Ascending aorta (tissue), 2 donors: ENCODE results near the gene ESPNL. TPM values are rescaled to one million over a fixed set of nuclear protein-coding genes. Genes with fewer than 3 reads are reported as not detected.

Experiments
- DNase-seq, 2 donors: peaks; one replicate each; pipeline ENCODE4 v3.0.0-alpha.2; 2019; ENCODE audit warnings: low spot score in 2 of 2
- H3K27ac ChIP-seq, 2 donors: fragments of 200-600 bp; sonication (generic); one replicate each; pipeline ENCODE4 v1.5.1; 2016 to 2017; ENCODE audit warnings: mild to moderate bottlenecking in 1 of 2
- H3K27me3 ChIP-seq: fragments of 200-600 bp; sonication (generic); one replicate; pipeline ENCODE4 v1.5.1; 2017
- H3K36me3 ChIP-seq, 2 donors: fragments of 200-600 bp; sonication (generic); one replicate each; pipeline ENCODE4 v1.5.1; 2016
- H3K4me1 ChIP-seq, 2 donors: fragments of 200-600 bp; sonication (generic); one replicate each; pipeline ENCODE4 v1.5.1; 2016 to 2017; ENCODE audit warnings: mild to moderate bottlenecking in 1 of 2
- H3K4me3 ChIP-seq, 2 donors: fragments of 200-600 bp; sonication (generic); one replicate each; pipeline ENCODE4 v1.5.1; 2016 to 2017; ENCODE audit warnings: mild to moderate bottlenecking in 1 of 2
- H3K9me3 ChIP-seq, 2 donors: fragments of 200-600 bp; sonication (generic); one replicate each; pipeline ENCODE4 v1.5.1; 2016
- CTCF ChIP-seq, 3 experiments: fragments of 200-600 bp in 2 of 3; fragments of 450-650 bp in 1 of 3; sonication (generic) in 2 of 3; IDR thresholded peaks; one replicate each; pipeline ENCODE4 v1.5.1; 2016 to 2019; ENCODE audit warnings: antibody characterized with exemption in 3 of 3, mild to moderate bottlenecking in 1 of 3, moderate library complexity in 1 of 3
- intact Hi-C: fragments of 100-400 bp; cut with DNase I; formaldehyde crosslinking; loops from one replicate; pipeline ENCODE4 v1.15.1; 2023
- total RNA-seq: library from RNA; depleted of rRNA; stranded (reverse); fragments of >200 nt; gene quantifications from one replicate; pipeline ENCODE4 v1.1.0, GENCODE V29; 2016

The ESPNL gene
- total RNA-seq, 1 donor from 2014 or later = not detected

- Histone ChIP-seq H3K9me3 (no peaks in the 10 kb centered on the region), H3K27me3 (no peaks in the 10 kb centered on the region), H3K36me3 (peaks cover 0 to 9% of the 10 kb centered on the region in 2 donors), H3K27ac (peak overlapping the region; percentile 75 to 80), H3K4me3 (peak overlapping the region in 1 of 2 donors; percentile 65), H3K4me1 (peaks cover 12 to 42% of the 10 kb centered on the region in 2 donors)
- intact Hi-C loops = loop anchor here (2.0 kb wide), 2 partner anchors 65 to 77 kb away; partner anchors contain the start of genes ILKAP and SCLY
- no peak for TF ChIP-seq CTCF (IDR thresholded peaks at IDR 0.05)
- no peak for DNase-seq
These were observed 37.7 kb downstream of the ESPNL start for GRCh38 chr2:238137885-238138284.

GRCh38 chr2:238138331-238139195 lies 38.4 kb downstream of the ESPNL start, which contains the start of gene KLHL30:
Gene KLHL30, plus strand, starts transcription at chr2:238138668. Its CDS starts 2,087 bp downstream, at chr2:238140755.
- intact Hi-C loops = loop anchor here (2.0 kb wide), 2 partner anchors 64 to 78 kb away; partner anchors contain the start of genes ILKAP and SCLY
- DNase-seq = peak; percentile 51 to 88

GRCh38 chr2:238139196-238140039 lies 39.3 kb downstream of the ESPNL start:
- no peak for DNase-seq
- no peaks in the 10 kb centered on the region for H3K27me3 ChIP-seq
- intact Hi-C loops = loop anchor here (2.0 to 10.0 kb wide), 3 partner anchors 63 to 285 kb away; partner anchors contain the start of genes ILKAP, RAMP1 and SCLY
- TF ChIP-seq CTCF (IDR thresholded peaks at IDR 0.05) = peak; percentile 47 to 69 (median 49)
- H3K9me3 ChIP-seq = no peaks in the 10 kb centered on the region
- H3K27ac ChIP-seq = peak overlapping the region; percentile 75 to 80
- H3K36me3 ChIP-seq = peaks cover 5 to 9% of the 10 kb centered on the region in 2 donors
- H3K4me3 ChIP-seq = peak overlapping the region; percentile 54 to 65
- H3K4me1 ChIP-seq = peaks cover 19 to 52% of the 10 kb centered on the region in 2 donors

More at GRCh38 chr2:238138331-238139195, 38.4 kb downstream of the ESPNL start, which contains the start of gene KLHL30:
- H3K9me3 ChIP-seq = no peaks in the 10 kb centered on the region
- peaks cover 19 to 48% of the 10 kb centered on the region in 2 donors for H3K4me1 ChIP-seq
- H3K36me3 ChIP-seq = peaks cover 5 to 9% of the 10 kb centered on the region in 2 donors
- no peaks in the 10 kb centered on the region for H3K27me3 ChIP-seq
- H3K4me3 ChIP-seq = peak within 1 kb of the TSS; percentile 54 to 65
- peak within 1 kb of the TSS; percentile 75 to 80 for H3K27ac ChIP-seq
- no peak for TF ChIP-seq CTCF (IDR thresholded peaks at IDR 0.05)

GRCh38 chr2:238140040-238140439 lies 39.9 kb downstream of the ESPNL start:
- no peak for DNase-seq

More at GRCh38 chr2:238140040-238140439, 39.9 kb downstream of the ESPNL start:
- Histone ChIP-seq H3K27ac (no peak overlapping the region), H3K36me3 (peaks cover 5 to 9% of the 10 kb centered on the region in 2 donors), H3K4me1 (peaks cover 19 to 52% of the 10 kb centered on the region in 2 donors), H3K27me3 (no peaks in the 10 kb centered on the region), H3K9me3 (no peaks in the 10 kb centered on the region), H3K4me3 (peak overlapping the region in 1 of 2 donors; percentile 65)
- no peak for TF ChIP-seq CTCF (IDR thresholded peaks at IDR 0.05)
- intact Hi-C loops = loop anchor here (10.0 kb wide), 1 partner anchor 285 kb away; the partner anchor contains the start of gene RAMP1
